ENCODE results near the gene NPY2R.

NPY2R gene

GRCh38 chr4:155228713-155229112 lies 20.3 kb downstream of the NPY2R start:
- Histone ChIP-seq H3K4me1 (ENCODE audit: insufficient read depth, insufficient read length) (no peaks in the 10 kb centered on the region), H3K9ac (ENCODE audit: insufficient read length, low read depth) (no peak overlapping the region), H3K4me3 (ENCODE audit: insufficient read length, low read depth) (no peak overlapping the region), H3K27me3 (ENCODE audit: insufficient read depth, insufficient read length) (no peaks in the 10 kb centered on the region), H3K36me3 (ENCODE audit: insufficient read depth, insufficient read length, low read length) (no peaks in the 10 kb centered on the region), H3K9me3 (ENCODE audit: insufficient read depth, low read length) (no peaks in the 10 kb centered on the region)
- TF ChIP-seq SUZ12 (IDR thresholded peaks at IDR 0.05; ENCODE audit: extremely low read depth, insufficient read depth, insufficient read length) = no peak
- no peak for TF ChIP-seq YY1 (IDR thresholded peaks at IDR 0.05; ENCODE audit: insufficient read depth, insufficient read length)
- TF ChIP-seq ZNF274 (IDR thresholded peaks at IDR 0.05; ENCODE audit: low read depth, low read length) = no peak
- no peak for DNase-seq (ENCODE audit: low read depth, low spot score)

DNA sequence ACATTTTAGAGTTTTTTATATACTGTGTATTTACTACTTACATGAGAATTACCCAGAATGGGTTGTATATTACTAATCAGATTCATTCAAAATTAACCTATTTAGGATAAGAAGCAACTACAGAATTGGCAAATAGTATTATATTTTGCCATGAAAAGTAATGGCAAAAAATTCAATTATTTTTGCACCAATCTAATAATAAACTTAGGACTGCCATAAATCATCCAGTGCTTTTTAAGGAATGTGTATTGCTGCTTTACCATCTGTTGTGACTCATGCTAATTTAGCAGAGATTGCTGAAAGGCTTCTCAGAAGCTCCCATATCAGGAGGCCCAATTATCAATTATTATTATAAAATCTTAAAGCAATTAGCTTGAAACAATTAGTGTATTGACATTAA lies 24.0 kb downstream of the NPY2R start:
- Histone ChIP-seq H3K36me3 (ENCODE audit: insufficient read depth, insufficient read length, low read length) (no peaks in the 10 kb centered on the region), H3K9ac (ENCODE audit: insufficient read length, low read depth) (no peak overlapping the region), H3K27me3 (ENCODE audit: insufficient read depth, insufficient read length) (no peaks in the 10 kb centered on the region), H3K4me3 (ENCODE audit: insufficient read length, low read depth) (no peak overlapping the region), H3K4me1 (ENCODE audit: insufficient read depth, insufficient read length) (no peaks in the 10 kb centered on the region), H3K9me3 (ENCODE audit: insufficient read depth, low read length) (no peaks in the 10 kb centered on the region)
- TF ChIP-seq SUZ12 (IDR thresholded peaks at IDR 0.05; ENCODE audit: extremely low read depth, insufficient read depth, insufficient read length) (no peak), ZNF274 (IDR thresholded peaks at IDR 0.05; ENCODE audit: low read depth, low read length) (no peak), YY1 (IDR thresholded peaks at IDR 0.05; ENCODE audit: insufficient read depth, insufficient read length) (no peak)
- no peak for DNase-seq (ENCODE audit: low read depth, low spot score)

DNA sequence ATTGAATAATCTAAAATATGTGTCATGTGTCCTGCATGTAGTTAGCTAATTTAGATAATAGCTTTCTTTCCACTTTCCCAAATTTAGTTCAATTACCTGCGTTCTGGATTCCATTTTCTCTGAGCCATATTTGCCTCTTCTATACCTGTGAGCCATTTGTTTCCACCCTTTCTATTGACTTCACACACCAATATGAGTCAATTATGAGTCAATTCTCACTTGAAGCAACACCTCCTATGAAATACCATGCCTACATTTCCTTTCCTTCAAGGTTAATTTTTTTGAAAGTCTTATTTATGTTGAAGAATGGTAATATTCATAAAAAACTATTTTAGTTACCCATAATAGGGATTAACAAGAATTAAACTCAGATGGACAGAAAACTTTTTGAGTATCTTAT lies 25.8 kb downstream of the NPY2R start:
- Histone ChIP-seq H3K9me3 (ENCODE audit: insufficient read depth, low read length) (no peaks in the 10 kb centered on the region), H3K4me3 (ENCODE audit: insufficient read length, low read depth) (no peak overlapping the region), H3K27me3 (ENCODE audit: insufficient read depth, insufficient read length) (no peaks in the 10 kb centered on the region), H3K9ac (ENCODE audit: insufficient read length, low read depth) (no peak overlapping the region), H3K4me1 (ENCODE audit: insufficient read depth, insufficient read length) (no peaks in the 10 kb centered on the region), H3K36me3 (ENCODE audit: insufficient read depth, insufficient read length, low read length) (no peaks in the 10 kb centered on the region)
- no peak for DNase-seq (ENCODE audit: low read depth, low spot score)
- TF ChIP-seq YY1 (IDR thresholded peaks at IDR 0.05; ENCODE audit: insufficient read depth, insufficient read length) (no peak), ZNF274 (IDR thresholded peaks at IDR 0.05; ENCODE audit: low read depth, low read length) (no peak), SUZ12 (IDR thresholded peaks at IDR 0.05; ENCODE audit: extremely low read depth, insufficient read depth, insufficient read length) (no peak)

DNA sequence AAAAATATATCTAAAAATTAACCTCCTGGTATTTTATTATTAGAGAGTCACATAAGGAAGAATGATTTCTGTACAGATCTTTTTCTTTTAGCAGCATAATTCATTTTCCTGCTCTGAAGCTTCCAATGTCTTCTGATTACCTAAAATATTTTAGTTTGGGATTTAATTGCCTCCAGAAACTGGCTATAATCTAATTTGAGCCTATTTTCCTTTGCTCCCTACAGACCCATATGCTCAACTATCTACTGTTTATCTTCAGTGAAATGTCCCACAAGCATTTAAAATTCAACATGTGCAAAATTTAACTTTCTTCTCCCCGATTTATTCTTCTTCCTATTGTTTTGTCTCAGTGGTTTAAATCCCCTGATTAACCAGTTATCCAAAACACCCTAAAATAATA lies 29.1 kb downstream of the NPY2R start:
- DNase-seq (ENCODE audit: low read depth, low spot score) = no peak
- Histone ChIP-seq H3K27me3 (ENCODE audit: insufficient read depth, insufficient read length) (no peaks in the 10 kb centered on the region), H3K36me3 (ENCODE audit: insufficient read depth, insufficient read length, low read length) (no peaks in the 10 kb centered on the region), H3K9me3 (ENCODE audit: insufficient read depth, low read length) (no peaks in the 10 kb centered on the region), H3K9ac (ENCODE audit: insufficient read length, low read depth) (no peak overlapping the region), H3K4me3 (ENCODE audit: insufficient read length, low read depth) (no peak overlapping the region), H3K4me1 (ENCODE audit: insufficient read depth, insufficient read length) (no peaks in the 10 kb centered on the region)
- TF ChIP-seq YY1 (IDR thresholded peaks at IDR 0.05; ENCODE audit: insufficient read depth, insufficient read length) (no peak), ZNF274 (IDR thresholded peaks at IDR 0.05; ENCODE audit: low read depth, low read length) (no peak), SUZ12 (IDR thresholded peaks at IDR 0.05; ENCODE audit: extremely low read depth, insufficient read depth, insufficient read length) (no peak)

- H3K9ac ChIP-seq (ENCODE audit: insufficient read length, low read depth) = no peak overlapping the region
- no peaks in the 10 kb centered on the region for H3K36me3 ChIP-seq (ENCODE audit: insufficient read depth, insufficient read length, low read length)
- H3K9me3 ChIP-seq (ENCODE audit: insufficient read depth, low read length) = no peaks in the 10 kb centered on the region
- no peak for DNase-seq (ENCODE audit: low read depth, low spot score)
- no peaks in the 10 kb centered on the region for H3K4me1 ChIP-seq (ENCODE audit: insufficient read depth, insufficient read length)
- TF ChIP-seq ZNF274 (IDR thresholded peaks at IDR 0.05; ENCODE audit: low read depth, low read length) (no peak), SUZ12 (IDR thresholded peaks at IDR 0.05; ENCODE audit: extremely low read depth, insufficient read depth, insufficient read length) (no peak), YY1 (IDR thresholded peaks at IDR 0.05; ENCODE audit: insufficient read depth, insufficient read length) (no peak)
- no peak overlapping the region for H3K4me3 ChIP-seq (ENCODE audit: insufficient read length, low read depth)
- no peaks in the 10 kb centered on the region for H3K27me3 ChIP-seq (ENCODE audit: insufficient read depth, insufficient read length)
Measured at GRCh38 chr4:155241225-155241624, 32.8 kb downstream of the NPY2R start.

- Histone ChIP-seq H3K27me3 (ENCODE audit: insufficient read depth, insufficient read length) (no peaks in the 10 kb centered on the region), H3K4me1 (ENCODE audit: insufficient read depth, insufficient read length) (no peaks in the 10 kb centered on the region), H3K9ac (ENCODE audit: insufficient read length, low read depth) (no peak overlapping the region), H3K9me3 (ENCODE audit: insufficient read depth, low read length) (no peaks in the 10 kb centered on the region), H3K4me3 (ENCODE audit: insufficient read length, low read depth) (no peak overlapping the region), H3K36me3 (ENCODE audit: insufficient read depth, insufficient read length, low read length) (no peaks in the 10 kb centered on the region)
- TF ChIP-seq YY1 (IDR thresholded peaks at IDR 0.05; ENCODE audit: insufficient read depth, insufficient read length) (no peak), SUZ12 (IDR thresholded peaks at IDR 0.05; ENCODE audit: extremely low read depth, insufficient read depth, insufficient read length) (no peak), ZNF274 (IDR thresholded peaks at IDR 0.05; ENCODE audit: low read depth, low read length) (no peak)
- no peak for DNase-seq (ENCODE audit: low read depth, low spot score)
Measured at GRCh38 chr4:155241664-155242063, 33.2 kb downstream of the NPY2R start.

DNA sequence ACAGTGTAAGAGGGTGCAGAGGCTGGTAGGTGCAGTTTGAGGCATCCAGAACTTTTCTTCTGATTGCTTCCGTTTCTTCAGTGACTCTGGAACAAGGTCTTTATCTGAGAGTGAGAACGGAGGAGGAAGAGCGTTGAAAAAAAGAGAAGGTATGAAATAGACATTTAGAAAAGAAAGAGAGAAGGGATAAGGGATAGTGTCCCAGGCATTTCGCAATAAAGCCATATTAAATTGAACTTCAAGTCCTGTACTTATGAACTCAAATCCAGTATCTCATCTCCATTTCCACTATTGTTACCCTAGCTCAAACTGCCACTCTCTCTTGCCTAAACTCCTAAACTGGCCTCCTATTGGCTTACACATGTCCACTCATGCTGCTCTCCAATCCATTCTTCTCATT lies 36.7 kb downstream of the NPY2R start:
- no peak for DNase-seq (ENCODE audit: low read depth, low spot score)

More for the DNA sequence above, 36.7 kb downstream of the NPY2R start:
- H3K9ac ChIP-seq (ENCODE audit: insufficient read length, low read depth) = no peak overlapping the region
- H3K4me3 ChIP-seq (ENCODE audit: insufficient read length, low read depth) = no peak overlapping the region
- H3K27me3 ChIP-seq (ENCODE audit: insufficient read depth, insufficient read length) = no peaks in the 10 kb centered on the region
- no peaks in the 10 kb centered on the region for H3K36me3 ChIP-seq (ENCODE audit: insufficient read depth, insufficient read length, low read length)
- TF ChIP-seq ZNF274 (IDR thresholded peaks at IDR 0.05; ENCODE audit: low read depth, low read length) (no peak), SUZ12 (IDR thresholded peaks at IDR 0.05; ENCODE audit: extremely low read depth, insufficient read depth, insufficient read length) (no peak), YY1 (IDR thresholded peaks at IDR 0.05; ENCODE audit: insufficient read depth, insufficient read length) (no peak)
- H3K4me1 ChIP-seq (ENCODE audit: insufficient read depth, insufficient read length) = no peaks in the 10 kb centered on the region
- H3K9me3 ChIP-seq (ENCODE audit: insufficient read depth, low read length) = no peaks in the 10 kb centered on the region
